Transverse colon (tissue), 4 donors: ENCODE results near the gene ZNF714. TPM values are rescaled to one million over a fixed set of nuclear protein-coding genes. Genes with fewer than 3 reads are reported as not detected.

Source experiments
- DNase-seq: peaks from one replicate; pipeline ENCODE4 v3.0.0-alpha.2; 2019
- H3K27ac ChIP-seq, 4 donors: fragments of 200-600 bp; sonication (generic); 2 replicates each; pipeline ENCODE4 v1.5.1; 2016 to 2018; ENCODE audit warnings: inconsistent platforms in 4 of 4
- H3K27me3 ChIP-seq: fragments of 200-600 bp; sonication (generic); 2 replicates; pipeline ENCODE4 v1.5.1; 2017; ENCODE audit warnings: inconsistent platforms
- H3K36me3 ChIP-seq, 4 donors: fragments of 200-600 bp; sonication (generic); 2 replicates each; pipeline ENCODE4 v1.5.1; 2017 to 2019; ENCODE audit warnings: inconsistent platforms in 4 of 4
- H3K4me1 ChIP-seq, 4 donors: fragments of 200-600 bp; sonication (generic); 2 replicates each; pipeline ENCODE4 v1.5.1; 2017 to 2020; ENCODE audit warnings: inconsistent platforms in 4 of 4
- H3K4me3 ChIP-seq, 4 donors: fragments of 200-600 bp; sonication (generic); 1 replicate in 1 of 4; 2 replicates in 3 of 4; pipeline versions ENCODE4 v1.5.1 to v1.6.1; 2017 to 2019; ENCODE audit warnings: inconsistent platforms in 4 of 4
- H3K9me3 ChIP-seq, 2 donors: fragments of 200-600 bp; sonication (generic); 2 replicates each; pipeline ENCODE4 v1.5.1; 2017 to 2019; ENCODE audit warnings: inconsistent platforms in 2 of 2
- EP300 ChIP-seq: sonication (generic); formaldehyde crosslinking; IDR thresholded peaks from one replicate; pipeline ENCODE4 v1.6.1; 2017; ENCODE audit warnings: antibody characterized with exemption, low read depth
- POLR2A ChIP-seq: fragments of 450-650 bp; IDR thresholded peaks from one replicate; pipeline ENCODE4 v1.6.1; 2016; ENCODE audit warnings: antibody characterized with exemption, mild to moderate bottlenecking, moderate library complexity
- POLR2AphosphoS5 ChIP-seq, 3 donors: sonication (generic); formaldehyde crosslinking; IDR thresholded peaks; one replicate each; pipeline ENCODE4 v1.6.1; 2016; ENCODE audit warnings: antibody characterized with exemption in 3 of 3
- whole genome bisulfite sequencing, 2 donors: methylation state at CpG; one replicate each; pipeline ENCODE4 v1.1.5; 2018; ENCODE audit warnings: low coverage in 1 of 2; 5-methylcytosine and 5-hydroxymethylcytosine counted together
- in situ Hi-C, 4 donors: fragments of 200-750 bp; cut with MboI; loops; one replicate each; pipeline versions ENCODE4 v1.15.0 to v1.15.1; 2017; ENCODE audit warnings: low sequenced_read_pairs in 3 of 4, low pct_ligation_motif_present in 1 of 4, low pct_unique_long_range_greater_than_20kb in 1 of 4
- intact Hi-C: fragments of 100-400 bp; cut with DNase I; formaldehyde crosslinking; loops from one replicate; pipeline ENCODE4 v1.15.1; 2023; ENCODE audit warnings: low total_unique reads
- total RNA-seq, 4 donors: library from RNA; depleted of rRNA; stranded (reverse); fragments of >200 nt; gene quantifications; one replicate each; pipeline ENCODE4 v1.1.0, GENCODE V29; 2016
- TF ChIP-seq, protein P1 (sequence below), 5 experiments: fragments of 200-600 bp in 3 of 5; fragments of 450-650 bp in 2 of 5; sonication (generic) in 3 of 5; IDR thresholded peaks; 1 replicate in 2 of 5; 2 replicates in 3 of 5; pipeline ENCODE4 v1.5.1; 2016 to 2017; ENCODE audit warnings: antibody characterized with exemption in 5 of 5, inconsistent platforms in 3 of 5, mild to moderate bottlenecking in 2 of 5, moderate library complexity in 1 of 5

Gene ZNF714
- total RNA-seq, 4 donors from 2014 or later = 4.1 to 19.5 (median 11.6) TPM

DNA sequence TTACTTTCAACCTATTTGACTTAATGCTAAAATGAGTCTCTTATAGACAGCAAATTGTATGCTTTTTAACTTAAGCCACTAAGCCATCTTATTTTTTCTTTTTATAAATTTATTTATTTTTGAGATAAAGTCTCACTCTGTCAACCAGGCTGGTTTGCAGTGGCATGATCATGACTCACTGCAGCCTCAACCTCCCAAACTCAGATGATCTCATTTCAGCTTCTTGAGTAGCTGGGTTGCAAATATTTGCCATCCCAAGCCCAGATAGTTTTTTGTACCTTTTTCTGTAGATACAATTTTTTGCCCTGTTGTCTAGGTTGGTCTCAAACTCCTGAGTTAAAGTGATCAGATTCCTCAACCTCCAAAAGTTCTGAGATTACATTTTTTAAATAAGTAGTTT is 27.1 kb downstream of the ZNF714 start:
- Histone ChIP-seq H3K4me3 (no peak overlapping the region), H3K9me3 (peaks cover 6 to 7% of the 10 kb centered on the region in 2 donors), H3K36me3 (peaks cover 0 to 15% (median 4%) of the 10 kb centered on the region in 4 donors), H3K27ac (no peak overlapping the region), H3K4me1 (no peaks in the 10 kb centered on the region), H3K27me3 (no peaks in the 10 kb centered on the region)
- intact Hi-C loops (no loop called here), in situ Hi-C loops (no loop called here)
- DNase-seq = no peak
- TF ChIP-seq, protein P1, sequence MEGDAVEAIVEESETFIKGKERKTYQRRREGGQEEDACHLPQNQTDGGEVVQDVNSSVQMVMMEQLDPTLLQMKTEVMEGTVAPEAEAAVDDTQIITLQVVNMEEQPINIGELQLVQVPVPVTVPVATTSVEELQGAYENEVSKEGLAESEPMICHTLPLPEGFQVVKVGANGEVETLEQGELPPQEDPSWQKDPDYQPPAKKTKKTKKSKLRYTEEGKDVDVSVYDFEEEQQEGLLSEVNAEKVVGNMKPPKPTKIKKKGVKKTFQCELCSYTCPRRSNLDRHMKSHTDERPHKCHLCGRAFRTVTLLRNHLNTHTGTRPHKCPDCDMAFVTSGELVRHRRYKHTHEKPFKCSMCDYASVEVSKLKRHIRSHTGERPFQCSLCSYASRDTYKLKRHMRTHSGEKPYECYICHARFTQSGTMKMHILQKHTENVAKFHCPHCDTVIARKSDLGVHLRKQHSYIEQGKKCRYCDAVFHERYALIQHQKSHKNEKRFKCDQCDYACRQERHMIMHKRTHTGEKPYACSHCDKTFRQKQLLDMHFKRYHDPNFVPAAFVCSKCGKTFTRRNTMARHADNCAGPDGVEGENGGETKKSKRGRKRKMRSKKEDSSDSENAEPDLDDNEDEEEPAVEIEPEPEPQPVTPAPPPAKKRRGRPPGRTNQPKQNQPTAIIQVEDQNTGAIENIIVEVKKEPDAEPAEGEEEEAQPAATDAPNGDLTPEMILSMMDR (IDR thresholded peaks at IDR 0.05) = no peak
- TF ChIP-seq EP300 (no peak), POLR2A (no peak), POLR2AphosphoS5 (IDR thresholded peaks at IDR 0.05) (no peak)

DNA sequence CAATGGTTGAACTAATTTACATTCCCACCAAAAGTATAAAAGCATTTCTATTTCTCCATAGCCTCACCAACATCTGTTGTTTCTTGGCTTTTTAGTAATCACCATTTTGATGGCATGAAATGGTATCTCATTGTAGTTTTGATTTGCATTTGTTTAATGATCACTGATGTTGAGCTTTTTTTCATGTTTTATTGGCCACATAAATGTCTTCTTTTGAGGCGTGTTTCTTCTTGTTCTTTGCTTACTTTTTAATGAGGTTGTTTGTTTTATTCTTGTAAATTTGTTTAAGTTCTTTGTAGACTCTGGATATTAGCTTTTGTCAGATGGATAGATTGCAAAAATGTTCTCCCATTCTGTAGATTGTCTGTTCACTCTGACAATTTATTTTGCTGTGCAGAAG is 28.2 kb downstream of the ZNF714 start:
- in situ Hi-C loops = no loop called here
- peaks cover 0 to 17% (median 2%) of the 10 kb centered on the region in 4 donors for H3K36me3 ChIP-seq
- WGBS, 2 donors = 56 to 67% methylated on average over 1 of the region's 1 CpG
- intact Hi-C loops = no loop called here
- no peaks in the 10 kb centered on the region for H3K4me1 ChIP-seq
- H3K4me3 ChIP-seq = no peak overlapping the region
- DNase-seq = no peak
- no peaks in the 10 kb centered on the region for H3K27me3 ChIP-seq
- TF ChIP-seq, protein P1 (IDR thresholded peaks at IDR 0.05) = no peak
- TF ChIP-seq EP300 = no peak
- TF ChIP-seq POLR2A = no peak
- no peak for TF ChIP-seq POLR2AphosphoS5 (IDR thresholded peaks at IDR 0.05)
- H3K27ac ChIP-seq = no peak overlapping the region
- peaks cover 11 to 16% of the 10 kb centered on the region in 2 donors for H3K9me3 ChIP-seq

DNA sequence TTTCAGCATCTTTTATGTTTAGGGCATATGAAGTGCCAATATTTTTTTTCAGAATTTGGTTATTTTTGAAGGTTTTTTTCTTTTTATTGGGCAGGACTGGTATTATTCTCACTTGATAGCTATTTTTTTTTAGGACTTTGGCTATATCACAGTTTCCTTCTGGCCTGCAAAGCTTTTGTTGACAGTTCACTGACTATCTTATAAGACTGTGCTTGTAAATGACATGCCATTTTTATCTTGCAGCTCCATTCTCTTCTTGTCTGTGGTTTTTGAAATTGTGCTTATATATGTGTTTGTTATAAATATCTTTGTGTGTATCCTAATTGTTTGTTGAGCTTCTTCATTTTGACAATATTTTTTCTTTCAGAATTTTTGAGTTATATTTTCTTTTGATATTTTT is 33.4 kb downstream of the ZNF714 start:
- H3K4me3 ChIP-seq = no peak overlapping the region
- H3K9me3 ChIP-seq = peaks cover 25 to 44% of the 10 kb centered on the region in 2 donors
- H3K4me1 ChIP-seq = no peaks in the 10 kb centered on the region
- intact Hi-C loops (no loop called here), in situ Hi-C loops (no loop called here)
- H3K27me3 ChIP-seq = no peaks in the 10 kb centered on the region
- H3K27ac ChIP-seq = no peak overlapping the region
- DNase-seq = no peak
- TF ChIP-seq POLR2AphosphoS5 (IDR thresholded peaks at IDR 0.05) = no peak
- TF ChIP-seq EP300 = no peak
- TF ChIP-seq POLR2A = no peak
- TF ChIP-seq, protein P1 (IDR thresholded peaks at IDR 0.05) = no peak
- peaks cover 0 to 39% (median 9%) of the 10 kb centered on the region in 4 donors for H3K36me3 ChIP-seq

DNA sequence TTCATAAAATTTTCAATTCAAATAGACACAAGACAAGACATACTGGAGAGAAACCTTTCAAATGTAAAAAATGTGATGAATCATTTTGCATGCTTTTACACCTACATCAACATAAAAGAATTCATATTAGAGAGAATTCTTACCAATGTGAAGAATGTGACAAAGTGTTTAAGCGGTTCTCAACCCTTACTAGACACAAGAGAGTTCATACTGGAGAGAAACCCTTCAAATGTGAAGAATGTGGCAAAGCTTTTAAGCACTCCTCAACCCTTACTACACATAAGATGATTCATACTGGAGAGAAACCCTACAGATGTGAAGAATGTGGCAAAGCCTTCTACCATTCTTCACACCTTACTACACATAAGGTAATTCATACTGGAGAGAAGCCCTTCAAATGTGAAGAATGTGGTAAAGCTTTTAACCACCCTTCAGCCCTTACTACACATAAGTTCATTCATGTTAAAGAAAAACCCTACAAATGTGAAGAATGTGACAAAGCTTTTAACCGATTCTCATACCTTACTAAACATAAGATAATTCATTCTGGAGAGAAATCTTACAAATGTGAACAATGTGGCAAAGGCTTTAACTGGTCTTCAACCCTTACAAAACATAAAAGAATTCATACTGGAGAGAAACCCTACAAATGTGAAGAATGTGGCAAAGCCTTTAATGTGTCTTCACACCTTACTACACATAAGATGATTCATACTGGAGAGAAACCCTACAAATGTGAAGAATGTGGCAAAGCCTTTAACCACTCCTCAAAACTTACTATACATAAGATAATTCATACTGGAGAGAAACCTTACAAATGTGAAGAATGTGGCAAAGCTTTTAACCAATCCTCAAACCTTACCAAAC is 35.3 kb downstream of the ZNF714 start:
- Histone ChIP-seq H3K9me3 (peaks cover 25 to 48% of the 10 kb centered on the region in 2 donors), H3K4me1 (no peaks in the 10 kb centered on the region), H3K4me3 (no peak overlapping the region), H3K27me3 (no peaks in the 10 kb centered on the region), H3K27ac (no peak overlapping the region), H3K36me3 (peaks cover 0 to 45% (median 9%) of the 10 kb centered on the region in 4 donors)
- TF ChIP-seq POLR2A = no peak
- TF ChIP-seq, protein P1 (IDR thresholded peaks at IDR 0.05) = no peak
- intact Hi-C loops (no loop called here), in situ Hi-C loops (no loop called here)
- DNase-seq = no peak
- 95% methylated on average over 2 of the region's 2 CpGs for WGBS, 2 donors
